Body of pancreas (tissue), 4 donors: Measurements from ENCODE around the gene C16orf95. TPM values are rescaled to one million over a fixed set of nuclear protein-coding genes. Genes with fewer than 3 reads are reported as not detected.

ENCODE experiments used
- ATAC-seq: fragments of 150-250 bp; one replicate; pipeline ENCODE4 v1.9.1; 2016
- DNase-seq, 4 donors: peaks; one replicate each; pipeline ENCODE4 v3.0.0-alpha.2; 2019
- H3K27ac ChIP-seq, 4 donors: fragments of 200-600 bp; sonication (generic); 1 replicate in 3 of 4; 2 replicates in 1 of 4; pipeline versions ENCODE4 v1.5.1 to v1.6.1; 2016 to 2019; ENCODE audit warnings: mild to moderate bottlenecking in 1 of 4, mixed read lengths in 1 of 4, moderate library complexity in 1 of 4
- H3K27me3 ChIP-seq, 2 donors: fragments of 200-600 bp; sonication (generic); one replicate each; pipeline ENCODE4 v1.6.0; 2016; ENCODE audit warnings: mild to moderate bottlenecking in 1 of 2
- H3K36me3 ChIP-seq, 2 donors: fragments of 200-600 bp; sonication (generic); replicated peaks in 1 of 2; 2 replicates each; pipeline ENCODE4 v1.5.1; 2016; ENCODE audit warnings: low read depth in 2 of 2; ENCODE audit not compliant: insufficient read depth in 1 of 2
- H3K4me1 ChIP-seq: fragments of 200-600 bp; sonication (generic); one replicate; pipeline ENCODE4 v1.6.0; 2016
- H3K4me3 ChIP-seq, 2 donors: fragments of 200-600 bp; sonication (generic); 1 replicate in 1 of 2; 2 replicates in 1 of 2; pipeline ENCODE4 v1.5.1; 2016 to 2019
- H3K9me3 ChIP-seq, 3 donors: fragments of 200-600 bp; sonication (generic); 1 replicate in 2 of 3; 2 replicates in 1 of 3; pipeline ENCODE4 v1.5.1; 2016
- POLR2A ChIP-seq, 3 donors: fragments of 450-650 bp; IDR thresholded peaks; one replicate each; pipeline ENCODE4 v1.6.1; 2016; ENCODE audit warnings: antibody characterized with exemption in 3 of 3, mild to moderate bottlenecking in 2 of 3
- WGBS, 2 donors: methylation state at CpG; one replicate each; pipeline ENCODE4 v1.1.5; 2017; 5-methylcytosine and 5-hydroxymethylcytosine counted together
- intact Hi-C: fragments of 100-400 bp; cut with DNase I; formaldehyde crosslinking; loops from one replicate; pipeline ENCODE4 v1.15.1; 2023
- total RNA-seq, 2 donors: library from RNA; depleted of rRNA; stranded (reverse); fragments of >200 nt; gene quantifications; one replicate each; pipeline ENCODE4 v1.1.0, GENCODE V29; 2016
- TF ChIP-seq, protein P1 (sequence below), 7 experiments: fragments of 450-650 bp in 4 of 7; fragments of 200-600 bp in 3 of 7; sonication (generic) in 3 of 7; IDR thresholded peaks; one replicate each; pipeline ENCODE4 v1.5.1; 2016 to 2019; ENCODE audit warnings: antibody characterized with exemption in 7 of 7

Gene C16orf95
- total RNA-seq, 2 donors from 2014 or later: 1.3 to 2.0 TPM

DNA sequence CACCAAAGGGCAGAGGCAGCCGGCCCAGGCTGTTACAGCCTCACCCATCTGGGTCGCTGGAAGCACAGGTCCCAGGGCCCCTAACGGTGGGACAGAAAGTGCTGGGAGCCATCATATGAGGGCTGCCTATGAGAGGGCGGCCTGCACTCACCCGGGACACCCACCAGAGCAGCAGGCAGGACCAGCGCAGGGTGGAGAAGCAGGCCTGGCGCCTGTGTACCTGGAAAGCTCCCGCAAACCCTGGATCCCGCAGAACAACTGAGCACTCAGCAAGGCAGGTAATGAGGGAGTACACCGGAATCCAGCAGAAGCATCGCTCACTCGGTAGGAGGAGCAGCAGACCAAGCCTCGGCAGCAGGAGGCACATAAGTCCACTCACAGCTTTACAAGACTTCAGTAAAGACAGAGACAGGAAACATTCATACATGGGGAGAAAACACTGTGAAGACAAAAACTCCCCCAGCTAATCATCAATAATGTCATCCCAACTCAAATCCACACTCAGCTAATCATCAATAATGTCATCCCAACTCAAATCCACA lies 31.5 kb upstream of the C16orf95 start:
- intact Hi-C loops: no loop called here
- H3K36me3 ChIP-seq: peaks cover 0 to 2% of the 10 kb centered on the region in 2 donors
- no peak overlapping the region for H3K4me3 ChIP-seq
- no peak overlapping the region for H3K27ac ChIP-seq
- TF ChIP-seq POLR2A (IDR thresholded peaks at IDR 0.05): no peak
- TF ChIP-seq, protein P1, sequence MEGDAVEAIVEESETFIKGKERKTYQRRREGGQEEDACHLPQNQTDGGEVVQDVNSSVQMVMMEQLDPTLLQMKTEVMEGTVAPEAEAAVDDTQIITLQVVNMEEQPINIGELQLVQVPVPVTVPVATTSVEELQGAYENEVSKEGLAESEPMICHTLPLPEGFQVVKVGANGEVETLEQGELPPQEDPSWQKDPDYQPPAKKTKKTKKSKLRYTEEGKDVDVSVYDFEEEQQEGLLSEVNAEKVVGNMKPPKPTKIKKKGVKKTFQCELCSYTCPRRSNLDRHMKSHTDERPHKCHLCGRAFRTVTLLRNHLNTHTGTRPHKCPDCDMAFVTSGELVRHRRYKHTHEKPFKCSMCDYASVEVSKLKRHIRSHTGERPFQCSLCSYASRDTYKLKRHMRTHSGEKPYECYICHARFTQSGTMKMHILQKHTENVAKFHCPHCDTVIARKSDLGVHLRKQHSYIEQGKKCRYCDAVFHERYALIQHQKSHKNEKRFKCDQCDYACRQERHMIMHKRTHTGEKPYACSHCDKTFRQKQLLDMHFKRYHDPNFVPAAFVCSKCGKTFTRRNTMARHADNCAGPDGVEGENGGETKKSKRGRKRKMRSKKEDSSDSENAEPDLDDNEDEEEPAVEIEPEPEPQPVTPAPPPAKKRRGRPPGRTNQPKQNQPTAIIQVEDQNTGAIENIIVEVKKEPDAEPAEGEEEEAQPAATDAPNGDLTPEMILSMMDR (IDR thresholded peaks at IDR 0.05): no peak
- ATAC-seq: no peak
- 92% methylated on average over 9 to 13 of the region's 13 CpGs for WGBS, 2 donors
- H3K9me3 ChIP-seq: no peaks in the 10 kb centered on the region
- no peaks in the 10 kb centered on the region for H3K4me1 ChIP-seq
- DNase-seq: no peak
- no peaks in the 10 kb centered on the region for H3K27me3 ChIP-seq

DNA sequence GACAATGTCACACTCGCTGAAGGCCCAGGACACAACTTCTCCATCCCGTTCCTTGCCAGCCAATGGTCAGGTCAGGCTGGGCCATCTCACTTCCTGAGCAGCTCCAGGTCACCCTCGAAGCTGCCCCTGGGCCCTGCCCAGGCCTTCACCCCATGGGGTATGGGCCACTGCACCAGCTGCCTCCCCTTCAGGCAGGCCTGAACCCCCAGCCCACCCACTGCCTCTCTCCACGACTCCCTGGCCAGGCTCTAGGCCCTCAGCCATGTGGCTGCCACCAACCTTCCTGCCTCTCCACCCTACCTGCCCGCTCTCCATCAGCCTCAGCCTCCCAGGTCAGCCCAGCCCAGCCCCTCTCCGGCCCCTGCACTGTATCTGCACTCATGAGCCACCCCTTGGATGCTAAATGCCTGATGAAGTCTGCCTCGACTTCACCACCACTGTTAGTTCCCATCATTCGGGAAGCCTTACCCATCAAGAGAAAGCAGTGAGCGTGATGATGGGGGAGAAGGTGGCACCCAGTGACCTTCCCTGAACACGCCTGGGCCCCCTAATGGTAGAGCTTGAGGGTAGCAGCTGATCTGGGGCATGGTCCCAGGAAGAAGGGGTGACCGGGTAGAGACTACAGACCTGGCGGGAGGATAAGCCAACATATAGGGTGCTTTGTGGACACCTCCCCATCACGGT lies 30.9 kb upstream of the C16orf95 start:
- ATAC-seq (no peak), DNase-seq (no peak)
- H3K9me3 ChIP-seq: no peaks in the 10 kb centered on the region
- H3K27me3 ChIP-seq: no peaks in the 10 kb centered on the region
- WGBS, 2 donors: 90 to 93% methylated on average over 12 to 13 of the region's 13 CpGs
- intact Hi-C loops: no loop called here
- H3K27ac ChIP-seq: no peak overlapping the region
- H3K4me3 ChIP-seq: no peak overlapping the region
- TF ChIP-seq, protein P1 (IDR thresholded peaks at IDR 0.05): no peak
- TF ChIP-seq POLR2A (IDR thresholded peaks at IDR 0.05): no peak
- peaks cover 0 to 3% of the 10 kb centered on the region in 2 donors for H3K36me3 ChIP-seq
- no peaks in the 10 kb centered on the region for H3K4me1 ChIP-seq

DNA sequence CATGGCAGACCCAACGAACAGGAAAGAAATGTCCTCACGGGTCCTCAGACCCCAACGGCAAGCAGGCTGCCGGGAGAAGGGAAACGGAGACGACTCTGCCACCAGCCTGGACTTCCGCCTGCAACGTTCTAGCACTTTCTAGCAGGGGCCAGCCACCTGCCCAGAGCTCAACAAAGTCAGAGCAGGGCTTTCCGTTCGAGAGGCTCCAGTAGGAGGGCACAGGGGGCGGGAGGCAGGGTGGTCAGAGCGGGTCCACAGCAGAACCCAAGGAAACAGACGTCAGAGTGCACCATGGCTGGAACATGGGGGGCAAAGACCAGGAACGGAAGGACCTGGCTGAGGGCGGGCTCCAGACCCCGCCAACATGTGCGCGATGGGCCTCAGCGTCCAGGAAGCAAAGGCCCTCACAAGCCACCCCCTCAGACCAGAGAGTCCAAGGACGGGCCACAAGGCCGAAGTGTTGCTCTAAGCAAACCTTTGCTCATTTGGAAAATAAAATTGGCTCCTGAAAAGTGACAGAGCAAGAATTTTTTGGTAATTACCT lies 29.4 kb upstream of the C16orf95 start:
- Histone ChIP-seq H3K27ac (no peak overlapping the region), H3K27me3 (no peaks in the 10 kb centered on the region), H3K9me3 (no peaks in the 10 kb centered on the region), H3K4me3 (no peak overlapping the region), H3K4me1 (no peaks in the 10 kb centered on the region), H3K36me3 (peaks cover 11 to 17% of the 10 kb centered on the region in 2 donors)
- 90 to 93% methylated on average over 13 to 21 of the region's 21 CpGs for WGBS, 2 donors
- ATAC-seq (no peak), DNase-seq (no peak)
- intact Hi-C loops: no loop called here
- no peak for TF ChIP-seq POLR2A (IDR thresholded peaks at IDR 0.05)
- TF ChIP-seq, protein P1 (IDR thresholded peaks at IDR 0.05): no peak

DNA sequence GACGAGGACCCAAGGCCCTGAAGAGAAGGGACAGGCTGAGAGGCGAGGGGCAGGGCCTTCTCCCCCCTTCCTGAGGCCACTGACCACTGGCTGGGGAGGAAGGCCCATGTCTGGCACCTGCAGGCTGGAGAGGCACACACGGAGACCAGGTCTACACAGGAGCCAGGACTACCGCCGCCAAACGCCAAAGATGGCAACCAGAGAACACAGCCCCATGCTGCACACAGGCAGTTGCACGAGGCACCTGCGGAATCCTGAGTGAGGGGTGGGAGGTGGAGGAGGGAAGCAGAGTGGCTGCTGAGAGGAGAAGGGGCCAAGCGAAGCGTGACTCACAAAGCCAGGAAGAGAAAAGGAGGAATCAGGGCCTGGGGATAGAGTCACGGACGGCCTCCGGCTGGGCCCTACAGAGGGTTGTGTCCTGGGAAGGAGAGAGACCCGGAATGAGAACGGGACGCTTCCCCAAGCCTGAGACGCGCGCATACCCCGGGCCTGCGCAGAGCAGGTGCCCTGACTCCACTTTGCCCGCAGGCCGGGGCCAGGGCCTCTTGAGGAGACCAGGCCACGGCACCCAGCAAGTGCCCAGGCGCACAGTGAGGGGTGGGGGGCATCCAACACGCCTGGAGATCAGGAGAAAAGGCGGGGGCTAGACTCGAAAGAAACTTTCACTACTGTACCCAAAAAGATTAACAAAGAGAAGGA lies 28.7 kb upstream of the C16orf95 start:
- no peak for ATAC-seq
- DNase-seq: no peak
- intact Hi-C loops: no loop called here
- Histone ChIP-seq H3K27me3 (no peaks in the 10 kb centered on the region), H3K9me3 (no peaks in the 10 kb centered on the region), H3K27ac (peak overlapping the region in 1 of 4 donors; percentile 40), H3K36me3 (peaks cover 11 to 17% of the 10 kb centered on the region in 2 donors), H3K4me1 (no peaks in the 10 kb centered on the region), H3K4me3 (no peak overlapping the region)
- 88 to 93% methylated on average over 22 to 26 of the region's 28 CpGs for WGBS, 2 donors
- TF ChIP-seq POLR2A (IDR thresholded peaks at IDR 0.05): no peak
- TF ChIP-seq, protein P1 (IDR thresholded peaks at IDR 0.05): no peak
